Fibroblast of mammary gland (primary cell): ENCODE results near the gene LINC01488.

Experiments
- DNase-seq: peaks from one replicate; pipeline ENCODE4 v3.0.0-alpha.2; 2010; ENCODE audit warnings: low read depth
- H3K4me3 ChIP-seq: 2 replicates; pipeline ENCODE4 v1.5.1; 2011; ENCODE audit warnings: low read depth, mild to moderate bottlenecking, low read length, moderate library complexity; ENCODE audit not compliant: control insufficient read depth
- CTCF ChIP-seq: conservative IDR thresholded peaks from 2 replicates; pipeline ENCODE4 v1.5.1; 2011; ENCODE audit warnings: low read depth, low read length, inconsistent platforms; ENCODE audit not compliant: control insufficient read depth, insufficient read depth

LINC01488 gene

GRCh38 chr11:69474736-69475135 lies 6.7 kb upstream of the LINC01488 start:
- H3K4me3 ChIP-seq: no peak overlapping the region
- no peak for DNase-seq
- TF ChIP-seq CTCF: no peak

- no peak overlapping the region for H3K4me3 ChIP-seq
- TF ChIP-seq CTCF: no peak
- no peak for DNase-seq
Observed at GRCh38 chr11:69475141-69475865, 6.2 kb upstream of the LINC01488 start.

- H3K4me3 ChIP-seq: no peak overlapping the region
- no peak for DNase-seq
- TF ChIP-seq CTCF: no peak
Observed at GRCh38 chr11:69475866-69476471, 5.5 kb upstream of the LINC01488 start.

- no peak overlapping the region for H3K4me3 ChIP-seq
- no peak for TF ChIP-seq CTCF
- DNase-seq: no peak
Observed at GRCh38 chr11:69476509-69476961, 4.9 kb upstream of the LINC01488 start.

- no peak overlapping the region for H3K4me3 ChIP-seq
- no peak for TF ChIP-seq CTCF
- DNase-seq: no peak
Observed at GRCh38 chr11:69477086-69477485, 4.4 kb upstream of the LINC01488 start.

- DNase-seq: no peak
- TF ChIP-seq CTCF: no peak
- no peak overlapping the region for H3K4me3 ChIP-seq
Observed at GRCh38 chr11:69479591-69480271, 1.7 kb upstream of the LINC01488 start.
